ENCODE results near the gene OPHN1.
A peak's percentile ranks its signal among the peaks of the same experiment; 100 is the strongest.

The OPHN1 gene

DNA sequence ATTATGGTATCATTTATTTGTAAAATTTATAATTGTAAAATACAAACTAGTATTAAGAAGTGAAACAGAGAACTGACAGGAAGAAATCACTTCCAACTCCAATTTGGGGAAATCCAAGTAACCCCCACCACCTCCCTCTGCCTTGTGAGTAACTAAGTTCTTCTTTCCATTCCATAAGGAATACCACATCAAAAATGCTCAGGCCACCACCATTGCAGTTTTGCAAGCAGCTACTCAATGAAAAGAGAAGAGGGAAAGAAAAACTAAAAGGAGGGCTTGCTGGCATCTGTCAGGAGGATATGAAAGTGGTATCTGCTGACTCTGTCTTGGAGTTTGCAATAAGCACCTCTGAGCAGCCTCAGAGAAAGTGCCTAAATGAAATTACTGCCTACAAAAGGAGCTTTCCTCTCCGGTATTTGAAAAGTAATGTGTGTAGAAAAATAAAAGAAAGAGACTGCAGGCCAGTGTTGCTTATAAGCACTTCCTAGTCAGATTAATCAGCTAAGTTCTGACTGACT lies 228.7 kb downstream of the OPHN1 start:
- CTCF ChIA-PET: no interaction called here
- H3K4me3 Mint-ChIP-seq: no peak overlapping the region
- no peak for DNase-seq
- H3K4me1 Mint-ChIP-seq: no peaks in the 10 kb centered on the region
- no peaks in the 10 kb centered on the region for H3K9me3 Mint-ChIP-seq
- no peak overlapping the region for H3K27ac Mint-ChIP-seq
- no peaks in the 10 kb centered on the region for H3K36me3 Mint-ChIP-seq
- H3K27me3 Mint-ChIP-seq: no peaks in the 10 kb centered on the region

DNA sequence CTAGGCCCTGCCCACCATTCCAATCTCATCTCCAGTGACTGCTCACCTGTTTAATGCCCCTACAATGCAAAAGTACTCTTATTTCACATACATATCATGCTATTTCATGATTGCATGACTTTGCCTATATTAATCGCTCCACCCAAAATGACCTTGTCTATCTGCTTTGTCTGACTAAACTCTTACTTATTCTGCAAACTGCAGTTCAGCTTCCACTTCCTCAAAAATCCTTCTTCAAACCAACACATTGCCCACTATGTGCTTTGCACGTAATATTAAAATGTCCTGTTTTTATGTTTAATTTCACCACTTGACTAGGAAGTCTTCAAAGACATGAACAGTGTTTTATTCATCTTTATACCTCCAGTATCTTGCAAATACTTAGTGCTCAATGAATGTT lies 229.6 kb downstream of the OPHN1 start:
- no peaks in the 10 kb centered on the region for H3K27me3 Mint-ChIP-seq
- H3K4me1 Mint-ChIP-seq: no peaks in the 10 kb centered on the region
- no peaks in the 10 kb centered on the region for H3K9me3 Mint-ChIP-seq
- no peak for DNase-seq
- H3K4me3 Mint-ChIP-seq: no peak overlapping the region
- CTCF ChIA-PET: no interaction called here
- H3K27ac Mint-ChIP-seq: no peak overlapping the region
- no peaks in the 10 kb centered on the region for H3K36me3 Mint-ChIP-seq

DNA sequence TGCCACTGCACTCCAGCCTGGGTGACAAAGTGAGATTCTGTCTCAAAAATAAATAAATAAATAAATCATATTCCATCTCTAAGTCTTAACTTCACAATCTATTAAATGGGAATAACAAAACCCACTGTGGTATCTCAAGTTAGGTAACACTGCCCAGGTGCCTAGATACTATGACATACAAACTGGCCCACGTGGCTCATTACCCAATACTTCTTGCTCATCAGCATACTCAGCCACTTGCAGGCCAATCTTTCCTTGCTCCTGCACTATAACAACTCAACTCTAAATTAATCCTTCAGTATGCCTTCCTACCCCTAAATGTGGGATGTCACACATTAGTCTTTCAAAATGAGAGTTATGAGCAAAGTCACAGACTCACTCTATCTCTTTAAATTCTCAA lies 230.1 kb downstream of the OPHN1 start:
- no peaks in the 10 kb centered on the region for H3K36me3 Mint-ChIP-seq
- DNase-seq: no peak
- H3K9me3 Mint-ChIP-seq: no peaks in the 10 kb centered on the region
- H3K27me3 Mint-ChIP-seq: no peaks in the 10 kb centered on the region
- no peak overlapping the region for H3K27ac Mint-ChIP-seq
- H3K4me1 Mint-ChIP-seq: no peaks in the 10 kb centered on the region
- CTCF ChIA-PET: no interaction called here
- H3K4me3 Mint-ChIP-seq: no peak overlapping the region

DNA sequence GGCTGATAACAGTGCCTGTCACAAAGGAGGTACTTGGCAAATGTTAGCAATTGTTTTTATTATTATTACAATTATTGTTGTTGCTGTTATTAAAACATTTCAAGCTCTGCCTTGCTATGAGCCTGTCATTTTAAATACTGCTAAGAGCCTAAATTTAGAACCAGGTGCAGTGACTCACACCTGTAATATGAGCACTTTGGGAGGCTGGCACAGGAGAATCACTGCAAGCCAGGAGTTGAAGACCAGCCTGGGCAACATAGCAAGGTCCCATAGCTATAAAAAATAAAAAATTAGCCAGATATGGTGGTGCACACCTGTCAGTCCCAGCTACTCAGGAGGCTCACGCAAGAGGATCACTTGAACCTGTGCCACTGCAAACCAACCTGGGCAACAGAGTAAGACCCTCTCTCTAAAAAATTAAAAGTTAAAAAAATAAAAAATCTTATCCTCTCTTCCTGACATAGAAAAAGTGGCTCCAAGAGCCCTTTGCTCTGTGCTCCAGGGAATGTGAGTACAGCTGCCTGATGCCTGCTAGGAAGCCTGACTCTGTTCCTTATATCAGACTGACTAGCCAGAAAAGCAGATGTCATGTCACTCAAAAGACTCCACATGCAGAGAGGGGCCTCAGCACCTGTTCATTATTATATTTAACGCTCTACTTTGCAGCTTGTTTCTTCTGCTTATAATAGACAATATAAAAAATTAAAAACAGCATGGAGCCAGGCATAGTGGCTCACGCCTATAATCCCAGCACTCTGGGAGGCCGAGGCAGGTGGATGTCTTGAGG lies 234.0 kb downstream of the OPHN1 start:
- no peaks in the 10 kb centered on the region for H3K9me3 Mint-ChIP-seq
- H3K4me1 Mint-ChIP-seq: no peaks in the 10 kb centered on the region
- no peaks in the 10 kb centered on the region for H3K36me3 Mint-ChIP-seq
- CTCF ChIA-PET: interaction anchor here (1.4 kb wide), 1 partner anchor 511 kb away, joined by 3 read pairs; no protein-coding TSS in a partner anchor
- no peak for DNase-seq
- no peak overlapping the region for H3K27ac Mint-ChIP-seq
- H3K4me3 Mint-ChIP-seq: no peak overlapping the region
- no peaks in the 10 kb centered on the region for H3K27me3 Mint-ChIP-seq

DNA sequence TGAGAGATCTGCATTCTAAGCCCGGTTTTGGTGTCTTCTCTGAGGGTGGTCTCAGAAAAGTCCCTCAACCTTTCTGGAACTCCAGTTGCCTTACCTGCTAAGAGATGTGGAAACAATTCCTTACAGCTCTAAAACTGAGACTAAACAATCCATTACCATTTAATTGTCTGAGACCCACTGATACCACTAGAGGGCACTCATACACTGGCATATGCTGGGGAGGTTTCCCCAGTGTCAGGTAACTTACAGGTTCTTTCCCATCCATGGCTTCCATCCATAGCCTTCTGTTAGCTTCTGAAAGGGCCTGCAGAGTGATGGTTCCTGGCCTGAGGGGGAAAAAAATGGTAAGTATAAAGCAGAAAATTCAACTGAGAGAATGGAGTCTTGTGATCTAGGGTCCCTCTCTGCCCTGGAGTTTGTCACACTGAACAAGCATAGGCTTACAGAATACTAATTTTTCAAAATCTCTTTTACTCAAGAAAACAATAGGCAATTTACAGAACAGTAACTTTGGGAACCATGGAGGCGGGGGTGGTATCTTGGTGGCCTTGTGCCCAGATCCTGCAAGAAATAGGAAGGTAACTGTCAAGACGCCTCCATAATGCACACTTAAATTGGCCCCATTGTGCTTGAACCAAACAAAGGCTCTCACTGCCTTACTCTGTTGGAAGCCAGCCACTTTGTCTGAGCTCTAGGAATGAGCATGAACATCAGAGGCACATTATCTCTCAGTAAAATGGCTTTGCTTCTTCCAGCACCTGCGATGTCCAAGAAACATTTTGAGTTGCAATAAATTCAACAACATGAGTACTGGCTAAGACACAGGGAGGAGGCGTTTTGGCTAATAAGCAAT lies 236.1 kb downstream of the OPHN1 start:
- H3K4me3 Mint-ChIP-seq: no peak overlapping the region
- peak; percentile 39 for DNase-seq
- H3K27ac Mint-ChIP-seq: no peak overlapping the region
- H3K36me3 Mint-ChIP-seq: no peaks in the 10 kb centered on the region
- H3K4me1 Mint-ChIP-seq: peaks cover 16% of the 10 kb centered on the region
- peaks cover 3% of the 10 kb centered on the region for H3K27me3 Mint-ChIP-seq
- H3K9me3 Mint-ChIP-seq: no peaks in the 10 kb centered on the region
- CTCF ChIA-PET: interaction anchor here (0.6 to 1.5 kb wide), 11 partner anchors 13 to 630 kb away, joined by 3 to 12 read pairs (median 3); no protein-coding TSS in a partner anchor

DNA sequence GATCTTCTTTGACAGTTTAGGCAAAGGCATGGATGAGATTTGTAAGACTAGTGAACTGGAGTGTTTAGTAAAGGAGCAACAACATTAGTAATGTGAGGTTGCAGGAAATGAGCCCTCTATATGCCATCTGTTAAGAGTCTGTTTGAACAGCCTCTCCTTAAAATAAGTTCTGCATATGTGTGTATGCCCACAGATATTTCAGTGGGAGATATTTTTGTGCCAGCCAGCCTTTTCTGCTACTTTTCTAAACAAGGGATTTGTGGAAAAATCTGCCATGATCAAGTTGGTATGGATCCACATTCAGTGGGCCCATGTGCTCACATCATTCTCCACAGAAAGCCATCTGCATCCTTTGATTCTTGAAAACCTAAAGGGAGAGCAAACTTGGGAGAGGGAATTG lies 237.7 kb downstream of the OPHN1 start:
- Mint-ChIP-seq H3K4me3 (no peak overlapping the region), H3K27me3 (peaks cover 4% of the 10 kb centered on the region), H3K9me3 (no peaks in the 10 kb centered on the region), H3K4me1 (peaks cover 16% of the 10 kb centered on the region), H3K27ac (no peak overlapping the region), H3K36me3 (no peaks in the 10 kb centered on the region)
- CTCF ChIA-PET: interaction anchor here (1.2 kb wide), 1 partner anchor 613 kb away, joined by 3 read pairs; no protein-coding TSS in a partner anchor
- no peak for DNase-seq

DNA sequence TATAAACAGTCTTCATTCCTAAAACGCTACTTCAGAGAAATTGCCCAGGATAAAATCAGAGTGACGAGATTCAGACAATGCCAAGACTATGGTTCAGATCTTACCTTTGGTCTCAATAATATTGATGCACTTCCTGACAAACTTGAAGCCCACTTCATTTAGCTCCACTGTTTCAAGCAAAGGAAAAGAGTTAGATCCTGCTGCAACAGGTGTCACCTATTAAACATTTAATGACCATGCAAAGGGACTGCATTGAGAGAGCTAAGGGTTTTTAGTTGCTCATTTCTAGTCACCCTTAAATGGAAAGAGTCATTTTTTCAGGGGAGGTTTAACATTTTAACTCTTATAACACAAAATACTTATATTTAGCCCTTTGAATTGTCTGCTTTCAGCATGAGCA lies 239.5 kb downstream of the OPHN1 start:
- Mint-ChIP-seq H3K9me3 (no peaks in the 10 kb centered on the region), H3K4me1 (peaks cover 16% of the 10 kb centered on the region), H3K27me3 (peaks cover 4% of the 10 kb centered on the region), H3K27ac (no peak overlapping the region), H3K36me3 (no peaks in the 10 kb centered on the region), H3K4me3 (no peak overlapping the region)
- CTCF ChIA-PET: no interaction called here
- no peak for DNase-seq

DNA sequence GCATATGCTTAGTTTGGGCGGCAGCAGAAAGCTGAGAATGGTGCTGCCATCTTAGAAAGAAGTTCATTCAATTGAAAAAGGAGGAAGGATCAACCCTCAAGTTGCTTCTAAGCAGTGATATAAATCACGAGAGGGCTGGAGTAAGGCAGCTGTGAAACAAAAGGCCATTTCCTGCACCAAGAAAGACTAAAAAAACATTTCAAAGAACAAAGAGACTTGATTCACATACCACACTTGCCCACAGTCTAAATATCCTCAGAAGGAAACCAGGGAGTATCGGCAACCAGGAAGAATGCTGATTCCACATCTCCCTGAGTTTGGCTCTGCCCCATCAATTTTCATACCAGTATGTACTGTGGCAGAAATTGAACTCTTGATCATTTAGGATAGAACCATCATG lies 240.1 kb downstream of the OPHN1 start:
- H3K27ac Mint-ChIP-seq: peak overlapping the region; percentile 9
- CTCF ChIA-PET: no interaction called here

DNA sequence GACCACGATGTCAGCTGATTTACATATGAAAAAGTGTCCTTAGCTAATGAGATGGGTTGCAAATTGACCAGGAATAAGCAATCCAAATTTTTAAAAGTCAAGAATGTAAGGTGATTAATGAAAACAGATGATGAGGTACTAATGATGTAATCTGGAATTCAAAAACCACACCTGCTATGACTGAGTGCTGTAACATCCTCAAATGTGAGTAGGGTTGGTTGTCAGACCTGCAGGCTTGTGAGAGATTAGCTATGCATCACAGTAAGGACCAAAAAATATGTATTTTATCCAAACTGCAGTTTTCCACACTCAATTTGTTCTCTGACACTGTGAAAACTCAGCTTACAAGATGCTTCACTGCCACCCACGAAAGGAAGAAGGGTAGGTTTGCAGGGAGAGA lies 242.5 kb downstream of the OPHN1 start:
- Mint-ChIP-seq H3K36me3 (no peaks in the 10 kb centered on the region), H3K4me1 (peaks cover 22% of the 10 kb centered on the region), H3K9me3 (no peaks in the 10 kb centered on the region), H3K4me3 (no peak overlapping the region), H3K27ac (no peak overlapping the region), H3K27me3 (peaks cover 4% of the 10 kb centered on the region)
- DNase-seq: no peak
- CTCF ChIA-PET: no interaction called here

More for the DNA sequence above, 240.1 kb downstream of the OPHN1 start:
- no peaks in the 10 kb centered on the region for H3K9me3 Mint-ChIP-seq
- H3K4me3 Mint-ChIP-seq: no peak overlapping the region
- H3K36me3 Mint-ChIP-seq: no peaks in the 10 kb centered on the region
- no peak for DNase-seq
- H3K27me3 Mint-ChIP-seq: peaks cover 4% of the 10 kb centered on the region
- H3K4me1 Mint-ChIP-seq: peaks cover 16% of the 10 kb centered on the region

DNA sequence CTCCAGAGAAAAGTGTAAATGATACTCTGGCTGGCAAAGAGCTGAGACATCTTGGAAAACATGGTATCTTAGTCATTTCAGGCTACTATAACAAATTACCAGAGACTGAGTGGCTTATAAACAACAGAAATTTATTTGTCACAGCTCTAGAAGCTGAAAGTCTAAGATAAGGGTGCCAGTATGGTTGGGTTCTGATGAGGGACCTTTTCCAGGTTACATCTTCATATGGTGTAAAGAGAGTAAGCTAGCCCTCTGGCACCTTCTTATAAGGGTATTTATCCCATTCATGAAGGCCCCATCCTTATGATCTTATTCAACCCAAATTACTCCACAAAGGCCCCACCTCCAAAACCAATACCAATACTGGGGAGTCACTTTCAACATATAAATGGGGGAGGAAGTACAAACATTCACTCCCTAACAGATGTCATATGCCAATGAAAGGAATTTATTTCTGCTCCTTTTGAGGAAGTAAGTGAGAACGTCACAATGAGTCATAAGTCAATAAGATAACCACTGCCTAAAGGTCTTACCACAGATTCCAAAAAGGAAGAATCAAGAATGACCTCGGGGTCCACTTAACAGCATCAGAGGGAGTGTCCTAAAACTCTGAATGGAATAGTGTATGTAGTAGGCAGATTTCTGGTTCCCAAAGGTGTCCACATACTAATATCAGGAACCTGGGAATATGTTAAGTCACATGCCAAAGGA lies 246.6 kb downstream of the OPHN1 start:
- Mint-ChIP-seq H3K36me3 (peaks cover 2% of the 10 kb centered on the region), H3K4me3 (no peak overlapping the region), H3K4me1 (peaks cover 22% of the 10 kb centered on the region), H3K27ac (no peak overlapping the region), H3K9me3 (peaks cover 3% of the 10 kb centered on the region), H3K27me3 (no peaks in the 10 kb centered on the region)
- no peak for DNase-seq
- CTCF ChIA-PET: no interaction called here

DNA sequence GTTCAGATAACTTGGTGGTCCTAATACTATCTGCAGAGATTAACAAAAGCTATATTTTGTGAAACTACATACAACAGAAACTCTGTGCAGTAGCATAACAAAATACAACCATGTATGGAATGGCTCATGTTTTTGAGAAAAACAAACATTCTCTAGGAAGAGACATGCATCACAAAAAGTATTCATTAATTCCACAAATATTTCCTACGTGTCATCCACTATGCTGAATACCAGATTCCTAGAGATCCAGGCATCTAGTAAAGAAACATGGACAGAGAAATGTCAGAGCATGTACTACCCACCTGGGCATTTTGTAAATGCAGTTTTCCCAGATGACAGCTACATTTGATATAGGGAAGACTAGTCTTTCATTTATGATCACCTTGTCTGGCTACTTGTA lies 248.1 kb downstream of the OPHN1 start:
- Mint-ChIP-seq H3K4me3 (no peak overlapping the region), H3K9me3 (peaks cover 3% of the 10 kb centered on the region), H3K27ac (no peak overlapping the region), H3K27me3 (no peaks in the 10 kb centered on the region), H3K4me1 (peaks cover 32% of the 10 kb centered on the region), H3K36me3 (peaks cover 2% of the 10 kb centered on the region)
- CTCF ChIA-PET: interaction anchor here (2.9 kb wide), 1 partner anchor 12 kb away, joined by 12 read pairs; no protein-coding TSS in a partner anchor
- DNase-seq: no peak

DNA sequence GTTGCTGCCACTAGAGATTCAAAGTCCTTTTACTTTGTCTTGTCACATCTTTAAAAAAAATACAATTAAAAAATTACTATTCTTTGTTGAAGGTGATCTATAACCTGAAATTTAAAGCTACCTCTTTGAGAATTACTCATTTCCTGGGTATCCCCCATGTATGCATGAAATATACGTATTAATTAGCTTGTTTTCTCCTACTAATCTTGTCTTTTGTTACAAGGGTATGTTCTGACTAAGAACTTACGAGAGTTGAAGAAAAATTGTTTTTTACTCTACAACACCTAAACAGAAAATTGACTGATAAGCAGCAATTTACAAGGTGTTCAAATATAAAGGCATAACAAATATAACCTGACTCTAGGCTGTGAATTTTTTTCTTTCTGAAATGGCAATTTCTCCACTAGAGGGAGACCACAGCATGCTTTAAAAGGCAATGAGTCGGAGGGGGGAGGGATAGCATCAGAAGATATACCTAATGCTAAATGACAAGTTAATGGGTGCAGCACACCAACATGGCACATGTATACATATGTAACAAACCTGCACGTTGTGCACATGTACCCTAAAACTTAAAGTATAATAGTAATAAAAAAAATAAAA lies 249.6 kb downstream of the OPHN1 start:
- Mint-ChIP-seq H3K4me1 (peaks cover 40% of the 10 kb centered on the region), H3K36me3 (peaks cover 4% of the 10 kb centered on the region), H3K4me3 (no peak overlapping the region), H3K27ac (no peak overlapping the region), H3K9me3 (peaks cover 3% of the 10 kb centered on the region), H3K27me3 (no peaks in the 10 kb centered on the region)
- CTCF ChIA-PET: interaction anchor here (1.1 to 2.9 kb wide), 2 partner anchors 13 to 1041 kb away, joined by 3 to 12 read pairs; no protein-coding TSS in a partner anchor
- peak; percentile 21 for DNase-seq

DNA sequence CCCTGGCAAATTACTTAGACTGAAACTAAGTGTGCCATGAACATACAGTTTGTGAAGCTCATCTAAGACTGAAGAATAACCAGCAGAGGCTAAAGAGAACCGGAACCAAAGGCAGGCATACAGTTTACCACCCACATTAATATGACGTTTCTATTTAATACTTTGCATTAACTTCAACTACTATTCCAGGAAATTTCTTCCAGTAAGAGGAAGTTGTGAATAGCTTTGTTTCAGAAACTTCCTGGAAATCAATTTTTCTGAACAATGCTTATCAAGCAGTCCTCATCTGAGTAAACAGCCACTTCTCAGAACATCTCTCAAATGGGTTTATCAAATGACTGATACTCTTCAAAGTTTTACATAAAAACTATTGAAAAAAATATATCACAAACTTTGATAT lies 252.7 kb downstream of the OPHN1 start:
- H3K4me3 Mint-ChIP-seq: no peak overlapping the region
- H3K27me3 Mint-ChIP-seq: no peaks in the 10 kb centered on the region
- H3K4me1 Mint-ChIP-seq: peaks cover 51% of the 10 kb centered on the region

DNA sequence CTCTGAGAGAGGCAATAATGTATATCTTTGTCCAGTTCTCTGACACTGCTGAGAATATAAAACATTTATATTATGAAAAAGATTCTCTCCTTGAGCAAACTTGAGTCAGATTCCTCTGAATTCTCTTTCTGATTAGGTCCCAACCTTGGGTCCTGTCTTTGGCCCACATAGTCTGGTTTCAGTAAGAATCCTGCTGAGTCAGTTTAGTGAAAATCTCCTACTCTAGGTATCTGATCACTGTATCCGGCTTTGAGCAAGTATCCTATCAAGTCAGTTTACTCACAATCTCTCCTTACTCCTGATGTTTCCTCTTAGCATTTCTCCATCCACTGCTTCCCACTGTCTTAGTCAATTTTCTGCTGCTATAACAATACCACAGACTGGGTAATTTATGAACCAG lies 253.9 kb downstream of the OPHN1 start:
- CTCF ChIA-PET: no interaction called here
- Mint-ChIP-seq H3K27me3 (no peaks in the 10 kb centered on the region), H3K4me3 (no peak overlapping the region), H3K36me3 (peaks cover 7% of the 10 kb centered on the region), H3K27ac (no peak overlapping the region), H3K9me3 (peaks cover 13% of the 10 kb centered on the region), H3K4me1 (peaks cover 53% of the 10 kb centered on the region)
- DNase-seq: no peak

More for the DNA sequence above, 252.7 kb downstream of the OPHN1 start:
- CTCF ChIA-PET: no interaction called here
- Mint-ChIP-seq H3K36me3 (peaks cover 7% of the 10 kb centered on the region), H3K27ac (peak overlapping the region; percentile 77), H3K9me3 (peaks cover 12% of the 10 kb centered on the region)
- no peak for DNase-seq
